ENCODE measurements around the gene MTG2.
A peak's percentile ranks its signal among the peaks of the same experiment; 100 is the strongest.

Gene MTG2

GRCh38 chr20:62141043-62141396 is 41.8 kb upstream of the MTG2 start:
- H3K4me3 ChIP-seq (ENCODE audit: control insufficient read depth, low read depth, low read length) = peak overlapping the region; percentile 70
- DNase-seq (ENCODE audit: low read depth) = no peak
- no peak for TF ChIP-seq CTCF (conservative IDR thresholded peaks at IDR 0.05; ENCODE audit: control insufficient read depth, insufficient read depth, low read depth, low read length)

GRCh38 chr20:62141397-62142251 is 41.2 kb upstream of the MTG2 start:
- peak; percentile 40 for TF ChIP-seq CTCF (conservative IDR thresholded peaks at IDR 0.05; ENCODE audit: control insufficient read depth, insufficient read depth, low read depth, low read length)
- DNase-seq (ENCODE audit: low read depth) = peak; percentile 54
- H3K4me3 ChIP-seq (ENCODE audit: control insufficient read depth, low read depth, low read length) = peak overlapping the region; percentile 70

- no peak for DNase-seq (ENCODE audit: low read depth)
- peak overlapping the region; percentile 70 for H3K4me3 ChIP-seq (ENCODE audit: control insufficient read depth, low read depth, low read length)
- TF ChIP-seq CTCF (conservative IDR thresholded peaks at IDR 0.05; ENCODE audit: control insufficient read depth, insufficient read depth, low read depth, low read length) = no peak
These were observed 40.4 kb upstream of the MTG2 start for GRCh38 chr20:62142252-62143080.

GRCh38 chr20:62143081-62143956 is 39.5 kb upstream of the MTG2 start, which contains the start of the genes PSMA7 and SS18L1:
Gene PSMA7, minus strand, starts transcription at chr20:62143394. Its CDS starts 91 bp downstream, at chr20:62143303.
Gene SS18L1, plus strand, starts transcription at chr20:62143769. Its CDS starts 52 bp downstream, at chr20:62143821.
- peak; percentile 76 for DNase-seq (ENCODE audit: low read depth)
- no peak for TF ChIP-seq CTCF (conservative IDR thresholded peaks at IDR 0.05; ENCODE audit: control insufficient read depth, insufficient read depth, low read depth, low read length)
- H3K4me3 ChIP-seq (ENCODE audit: control insufficient read depth, low read depth, low read length) = peak within 1 kb of the TSS; percentile 70

GRCh38 chr20:62143957-62144825 is 38.6 kb upstream of the MTG2 start:
- no peak for TF ChIP-seq CTCF (conservative IDR thresholded peaks at IDR 0.05; ENCODE audit: control insufficient read depth, insufficient read depth, low read depth, low read length)
- DNase-seq (ENCODE audit: low read depth) = peak; percentile 58
- H3K4me3 ChIP-seq (ENCODE audit: control insufficient read depth, low read depth, low read length) = peak overlapping the region; percentile 61

Data from fibroblast of mammary gland (primary cell).